GM23338 (cell line): ENCODE data around the gene HSPBAP1.

Experiments used
- CREB1 ChIP-seq: fragments of 250-450 bp; sonication (Bioruptor Pico); IDR thresholded peaks from 2 replicates; pipeline ENCODE4 v1.5.0; 2020; ENCODE audit warnings: low read depth, mild to moderate bottlenecking, moderate library complexity
- CTCF ChIP-seq, 2 experiments: fragments of 200-600 bp in 1 of 2; sonication (generic) in 1 of 2; conservative IDR thresholded peaks; 2 replicates each; pipeline versions ENCODE4 v1.5.1 to v1.6.1; 2016 to 2017; ENCODE audit warnings: antibody characterized with exemption in 2 of 2, low read depth in 2 of 2, mild to moderate bottlenecking in 2 of 2, moderate library complexity in 1 of 2
- ETS1 ChIP-seq: IDR thresholded peaks from 2 replicates; pipeline ENCODE4 v1.6.1; 2016; ENCODE audit warnings: antibody characterized with exemption
- EZH2 ChIP-seq: fragments of 200-600 bp; sonication (generic); IDR thresholded peaks from one replicate; pipeline ENCODE4 v1.8.0; 2017; ENCODE audit warnings: antibody characterized with exemption, mild to moderate bottlenecking, low read depth; ENCODE audit not compliant: unreplicated experiment
- EZH2phosphoT487 ChIP-seq: fragments of 200-600 bp; sonication (generic); IDR thresholded peaks from one replicate; pipeline ENCODE4 v1.8.1; 2018; ENCODE audit warnings: antibody characterized with exemption; ENCODE audit not compliant: unreplicated experiment
- JUNB ChIP-seq: IDR thresholded peaks from one replicate; pipeline ENCODE4 v1.6.1; 2016; ENCODE audit warnings: antibody characterized with exemption; ENCODE audit not compliant: unreplicated experiment
- NANOG ChIP-seq: IDR thresholded peaks from 2 replicates; pipeline ENCODE4 v1.6.1; 2016; ENCODE audit warnings: antibody characterized with exemption, borderline replicate concordance
- POLR2AphosphoS5 ChIP-seq: IDR thresholded peaks from 2 replicates; pipeline ENCODE4 v1.6.1; 2016; ENCODE audit warnings: antibody characterized with exemption, low read depth
- REST ChIP-seq: IDR thresholded peaks from one replicate; pipeline ENCODE4 v1.6.1; 2018; ENCODE audit warnings: antibody characterized with exemption; ENCODE audit not compliant: unreplicated experiment
- STAT1 ChIP-seq: IDR thresholded peaks from one replicate; pipeline ENCODE4 v1.6.1; 2016; ENCODE audit warnings: antibody characterized with exemption; ENCODE audit not compliant: unreplicated experiment
- ZNF114 ChIP-seq: fragments of 250-450 bp; sonication (Bioruptor Pico); IDR thresholded peaks from 2 replicates; pipeline ENCODE4 v1.5.0; 2020; ENCODE audit warnings: mild to moderate bottlenecking, moderate library complexity
- ZNF331 ChIP-seq: fragments of 250-450 bp; sonication (Bioruptor Pico); IDR thresholded peaks from 2 replicates; pipeline ENCODE4 v1.5.0; 2020; ENCODE audit warnings: low read depth, mild to moderate bottlenecking, moderate library complexity

GRCh38 chr3:122700193-122700592, 93.4 kb downstream of the HSPBAP1 start:
- TF ChIP-seq POLR2AphosphoS5 (no peak), JUNB (no peak), CTCF (conservative IDR thresholded peaks at IDR 0.05; ENCODE audit: low read depth in 2 of 2) (no peak), REST (no peak), EZH2phosphoT487 (no peak), ZNF114 (no peak), EZH2 (no peak), NANOG (no peak), ETS1 (no peak), ZNF331 (CRISPR knock-in tag) (no peak), CREB1 (no peak), STAT1 (no peak)
